Measurements from ENCODE around the gene OLFM2.
"Not testable (repeated sequence)": the region's sequence is repeated elsewhere in the genome, so short reads cannot be mapped to it uniquely, and the experiment has no call there.

OLFM2 gene

DNA sequence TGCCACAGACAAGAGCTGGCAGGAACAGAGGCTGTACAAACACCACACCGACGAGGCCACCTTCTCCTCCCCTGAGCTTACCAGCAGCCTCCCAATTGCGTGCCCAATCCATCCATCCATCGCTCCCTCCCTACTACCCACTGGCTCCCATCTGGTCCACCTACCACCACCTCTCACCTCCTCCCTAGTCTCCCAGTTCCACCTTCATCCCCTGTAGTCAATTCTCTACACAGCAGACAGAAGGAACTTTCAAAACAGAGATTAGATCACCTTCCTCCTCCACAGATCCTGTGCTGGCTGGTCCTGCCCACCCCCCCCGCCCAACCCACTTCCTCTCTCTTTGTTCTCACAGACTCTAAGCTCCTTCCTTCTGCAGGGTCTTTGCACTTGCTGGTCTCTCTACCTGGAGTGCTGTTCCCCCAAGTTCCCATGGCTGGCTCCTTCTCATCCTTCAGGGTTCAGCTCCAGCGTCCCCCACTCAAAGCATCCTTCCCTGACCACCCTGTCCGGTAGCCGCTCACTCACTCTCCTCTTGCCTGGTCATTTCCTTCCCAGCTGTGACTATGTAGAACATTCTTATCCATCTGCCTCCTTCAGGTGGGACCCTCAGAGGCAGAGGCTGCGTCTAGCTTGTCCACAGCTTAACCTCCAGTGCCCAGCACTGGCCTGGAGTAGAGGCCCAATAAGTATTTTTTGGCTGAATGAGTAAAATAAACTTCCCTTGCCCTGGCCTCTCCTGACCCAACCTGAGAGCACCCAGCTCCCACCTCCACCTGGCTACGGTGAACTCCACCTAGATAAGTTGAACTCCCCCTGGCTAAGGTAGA lies 78.2 kb downstream of the OLFM2 start:
- DNase-seq, result no peak

DNA sequence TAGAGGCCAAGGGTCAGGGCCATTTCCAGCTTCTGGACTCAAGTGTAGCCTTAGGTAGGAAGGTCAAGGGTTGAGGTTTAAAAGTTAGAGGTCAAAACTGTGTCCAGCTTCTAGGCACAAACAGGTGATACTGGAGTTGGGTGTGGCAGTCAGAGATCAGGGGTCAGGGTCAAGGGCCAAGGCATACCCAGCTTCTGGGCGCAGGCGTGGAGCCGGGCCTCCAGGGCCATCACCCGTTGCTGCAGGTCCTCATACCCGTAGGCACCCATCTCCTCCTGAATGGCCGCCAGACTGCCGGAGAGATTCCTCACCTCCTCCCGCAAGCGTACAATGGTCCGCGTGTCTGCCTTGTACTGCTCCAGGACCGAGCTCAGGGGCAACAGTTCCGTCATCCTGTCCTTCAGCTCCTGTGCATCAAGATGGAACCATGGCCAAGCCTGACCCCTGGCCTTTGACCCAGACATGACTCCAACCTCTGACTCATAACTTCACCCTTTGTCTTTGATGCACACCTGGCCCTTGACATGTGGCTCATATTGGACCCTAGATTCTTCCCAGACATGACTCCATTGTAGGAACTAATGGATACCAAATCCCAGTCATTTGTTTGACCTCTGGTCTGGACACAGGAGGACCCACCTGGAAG lies 79.1 kb downstream of the OLFM2 start:
- no peak for DNase-seq

DNA sequence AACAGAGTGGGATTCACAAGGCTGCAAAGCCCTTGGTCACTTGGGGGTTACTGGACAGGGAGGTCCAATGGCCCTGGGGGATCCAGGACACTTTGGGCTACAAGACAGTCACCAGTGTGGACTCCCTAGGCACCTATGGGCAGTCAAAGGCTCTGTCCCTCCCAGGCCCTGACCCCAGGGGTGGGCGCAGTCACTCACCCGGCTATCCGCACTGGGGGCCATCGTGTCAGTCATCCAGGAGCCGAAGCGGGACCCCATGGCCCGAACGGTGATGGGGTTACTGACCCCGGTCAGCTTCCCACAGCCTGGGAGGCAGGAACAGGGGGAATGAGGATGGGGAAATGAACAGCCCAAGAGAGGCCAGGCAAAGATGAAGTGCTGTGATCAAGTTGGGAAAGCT lies 79.7 kb downstream of the OLFM2 start:
- DNase-seq, result no peak

DNA sequence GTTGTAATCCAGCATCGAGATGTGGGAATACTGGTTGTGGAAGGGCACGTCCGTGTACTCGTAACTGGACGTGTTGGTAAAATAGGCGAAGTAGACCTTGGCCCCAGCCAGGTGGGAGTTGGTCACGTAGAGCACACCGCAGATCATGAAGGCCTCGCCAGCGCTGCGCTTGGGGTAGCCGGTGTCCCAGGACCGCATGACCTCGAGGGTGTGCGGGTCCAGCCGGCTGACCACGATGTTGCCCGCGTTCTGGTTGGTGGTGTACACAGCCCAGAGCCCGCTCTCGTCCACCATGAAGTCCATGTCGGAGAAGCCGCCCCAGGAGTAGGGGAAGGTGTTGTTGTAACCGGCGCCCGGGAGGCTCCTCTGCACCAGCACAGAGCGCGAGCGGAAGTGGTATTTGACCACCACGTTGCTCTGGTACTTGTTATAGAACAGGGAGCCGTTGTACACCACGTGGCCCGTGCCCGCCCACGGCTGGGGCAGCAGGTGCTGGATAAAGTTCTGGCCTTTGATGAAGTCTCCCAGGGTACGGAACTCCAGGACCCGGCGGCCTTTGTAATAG lies 82.0 kb downstream of the OLFM2 start:
- no peak for DNase-seq

DNA sequence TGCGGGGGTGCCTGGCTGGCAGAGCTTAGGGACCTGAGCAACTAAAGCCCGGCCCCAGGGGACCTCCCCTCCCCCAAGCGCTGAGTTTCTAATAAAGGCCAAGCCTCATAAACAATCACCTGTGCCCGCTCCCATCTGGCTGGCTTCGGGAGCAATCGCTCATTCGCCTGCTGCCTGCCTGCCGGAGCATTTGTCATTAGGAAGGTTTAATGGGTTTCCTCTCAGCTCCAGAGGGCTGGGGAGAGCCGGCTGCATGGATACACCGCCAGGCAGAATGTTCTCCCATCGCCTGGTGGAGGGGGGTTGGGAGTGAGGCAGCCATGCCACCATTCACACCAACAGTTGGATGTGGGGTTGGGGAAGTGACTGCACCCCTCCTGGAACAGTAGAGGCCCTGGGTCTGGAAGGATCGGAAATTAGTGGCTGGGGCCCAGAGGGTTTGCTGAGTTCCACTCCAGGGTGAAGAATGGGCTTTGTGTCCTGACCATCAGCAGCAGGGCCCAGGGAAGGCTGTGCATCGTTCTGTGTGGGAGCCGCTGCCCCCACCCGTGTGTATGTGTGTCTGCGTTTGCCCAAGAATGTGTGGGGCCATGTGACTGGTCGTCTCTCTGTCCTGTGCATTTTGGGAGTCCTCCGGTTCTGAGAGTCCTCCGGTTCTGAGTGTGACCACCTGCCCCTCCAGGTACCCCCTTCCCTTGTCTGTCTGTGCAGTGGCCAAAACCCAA lies 85.9 kb downstream of the OLFM2 start:
- DNase-seq, result no peak

DNA sequence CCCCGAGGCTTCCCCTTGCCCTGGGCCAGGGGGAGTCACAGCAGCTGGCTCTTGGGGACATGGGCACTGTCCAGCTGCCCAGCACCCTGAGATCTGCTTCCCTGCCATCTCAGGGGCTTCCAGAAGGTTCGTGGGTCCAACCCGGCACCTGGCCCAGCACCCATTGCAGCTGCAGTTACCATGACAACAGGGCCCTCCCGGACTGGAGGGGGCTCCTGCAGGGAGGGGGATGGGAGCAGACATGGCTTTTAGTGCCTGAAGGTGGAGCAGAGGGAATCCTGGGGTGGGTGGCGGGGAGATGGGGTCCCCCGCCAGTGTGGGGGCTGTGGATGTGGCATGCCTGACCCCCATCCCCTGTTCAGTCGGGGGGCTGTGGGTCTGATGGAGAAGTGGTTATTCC lies 86.5 kb downstream of the OLFM2 start:
- DNase-seq, result no peak

DNA sequence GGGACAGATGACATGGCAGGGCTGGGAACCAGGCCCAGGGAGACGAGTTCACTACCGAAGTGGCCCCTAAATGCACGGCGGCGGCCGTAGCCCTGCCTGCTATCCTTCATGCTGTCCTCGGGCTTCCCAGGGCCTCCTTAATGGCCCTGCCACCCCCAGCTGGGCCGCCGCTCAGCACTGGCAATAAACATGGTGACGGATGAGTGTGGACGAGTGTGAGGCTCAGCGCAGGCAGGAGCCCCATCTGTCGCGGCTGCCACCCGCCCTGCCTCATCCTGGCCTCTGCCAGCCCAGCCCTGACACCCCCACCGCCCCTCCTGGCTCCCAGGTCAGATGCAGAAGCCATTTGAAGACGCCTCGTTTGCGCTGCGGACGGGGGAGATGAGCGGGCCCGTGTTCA lies 87.6 kb downstream of the OLFM2 start:
- no peak for DNase-seq

DNA sequence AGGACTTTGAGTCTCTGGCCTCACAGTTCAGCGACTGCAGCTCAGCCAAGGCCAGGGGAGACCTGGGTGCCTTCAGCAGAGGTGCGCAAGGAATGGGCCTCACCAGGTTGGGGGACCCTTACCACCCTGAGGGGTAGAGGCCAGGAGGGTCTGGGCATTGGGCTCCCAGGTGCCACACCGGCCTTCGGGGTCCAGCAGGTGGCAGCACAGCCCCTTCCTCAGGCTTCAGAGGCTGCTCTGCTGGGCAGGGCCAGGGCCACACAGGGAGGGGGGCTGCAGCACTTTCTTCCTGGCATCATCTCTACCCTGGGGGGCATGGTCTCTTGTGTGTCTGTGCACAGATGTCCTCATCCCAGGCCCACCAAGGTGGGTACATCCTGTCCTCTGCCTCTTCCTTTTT lies 88.3 kb downstream of the OLFM2 start:
- peak; percentile 42 to 44 for DNase-seq

DNA sequence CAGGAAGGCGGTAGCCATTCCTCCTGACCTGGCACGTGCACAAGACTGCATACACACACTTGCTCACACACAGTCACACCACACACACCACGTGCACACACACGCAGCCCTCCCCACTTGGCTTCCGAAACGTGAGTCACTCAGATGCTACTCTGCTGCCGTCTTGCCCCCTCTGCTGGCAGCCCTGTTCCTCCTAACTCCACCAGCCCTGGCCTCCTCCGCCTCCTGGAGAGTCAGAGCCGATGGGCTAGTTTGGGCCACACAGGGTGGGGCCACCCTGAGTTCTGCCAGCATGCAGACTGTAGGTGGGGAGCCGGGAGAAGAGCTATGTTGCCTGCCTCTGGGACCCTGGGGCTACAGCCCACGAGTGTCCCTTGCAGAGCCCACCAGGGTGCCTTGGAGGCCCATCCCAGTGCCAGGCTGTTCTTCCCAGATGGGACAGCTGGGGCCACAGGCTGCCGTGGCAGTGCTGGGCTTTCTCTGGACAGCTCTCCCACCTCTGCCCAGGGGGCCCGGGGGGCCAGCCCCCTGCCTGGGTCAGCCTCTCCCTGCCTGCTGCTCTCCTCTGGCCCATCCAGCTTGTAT lies 89.1 kb downstream of the OLFM2 start:
- DNase-seq, result peak; percentile 25 to 42

DNA sequence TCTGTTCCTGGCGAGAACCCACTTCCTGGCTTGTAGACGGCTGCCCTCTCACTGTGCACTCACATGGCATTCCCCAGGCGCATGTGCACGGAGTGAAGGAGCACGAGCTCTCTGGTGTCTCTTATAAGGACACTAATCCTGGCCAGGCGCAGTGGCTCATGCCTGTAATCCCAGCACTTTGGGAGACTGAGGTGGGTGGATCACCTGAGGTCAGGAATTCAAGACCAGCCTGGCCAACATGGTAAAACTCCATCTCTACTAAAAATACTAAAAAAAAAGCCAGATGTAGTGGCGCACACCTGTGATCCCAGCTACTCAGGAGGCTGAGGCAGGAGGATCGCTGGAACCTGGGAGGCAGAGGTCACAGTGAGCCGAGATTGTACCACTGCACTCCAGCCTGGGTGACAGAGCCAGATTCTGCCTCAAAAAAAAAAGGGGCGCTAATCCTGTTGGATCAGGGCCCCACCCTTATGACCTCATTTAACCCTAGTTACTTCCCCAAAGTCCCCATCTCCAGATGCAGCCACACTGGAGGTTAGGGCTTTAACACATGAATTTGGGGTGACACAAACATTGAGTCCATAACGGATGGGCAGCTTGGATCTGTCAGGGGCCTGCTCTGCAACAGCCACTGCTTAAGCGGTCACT lies 92.6 kb downstream of the OLFM2 start:
- not testable (repeated sequence) for DNase-seq

DNA sequence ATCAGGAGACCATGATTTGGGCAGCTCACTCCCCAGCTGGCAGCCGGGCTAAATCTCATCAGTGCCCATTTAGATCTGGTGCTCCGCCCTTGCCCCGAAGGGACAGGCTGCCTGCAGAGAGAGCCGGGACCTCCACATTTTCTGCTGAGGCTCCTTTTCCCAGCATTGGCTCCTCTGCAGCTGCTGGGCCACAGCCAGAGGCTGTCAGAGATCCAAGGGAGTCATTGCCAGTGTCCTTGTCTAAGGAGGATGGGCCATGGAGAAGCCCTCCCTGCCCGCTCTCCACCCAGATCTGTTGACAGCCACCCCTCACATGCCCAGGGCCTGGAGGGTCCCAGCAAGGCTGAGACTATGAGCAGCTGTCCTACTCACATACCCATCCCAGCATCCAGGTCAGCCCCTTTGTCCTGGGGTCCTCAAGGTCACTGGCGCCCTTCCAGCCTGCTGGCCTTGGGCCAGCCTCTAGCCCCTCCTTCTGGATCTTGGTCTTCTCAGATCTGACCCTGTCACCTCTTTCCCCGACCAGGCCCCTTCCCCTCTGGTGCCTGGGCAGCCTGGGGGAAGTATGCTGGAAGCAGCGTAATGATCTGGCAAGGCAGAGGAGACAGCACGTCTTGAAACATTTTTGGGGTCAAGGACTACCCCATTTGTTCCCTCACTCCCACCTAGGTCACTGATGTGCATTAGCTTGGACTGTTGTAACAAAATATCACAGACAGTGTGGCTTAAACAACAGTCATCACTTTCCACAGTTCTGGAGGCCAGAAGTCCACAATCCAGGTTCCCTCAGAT lies 93.3 kb downstream of the OLFM2 start:
- no peak for DNase-seq

DNA sequence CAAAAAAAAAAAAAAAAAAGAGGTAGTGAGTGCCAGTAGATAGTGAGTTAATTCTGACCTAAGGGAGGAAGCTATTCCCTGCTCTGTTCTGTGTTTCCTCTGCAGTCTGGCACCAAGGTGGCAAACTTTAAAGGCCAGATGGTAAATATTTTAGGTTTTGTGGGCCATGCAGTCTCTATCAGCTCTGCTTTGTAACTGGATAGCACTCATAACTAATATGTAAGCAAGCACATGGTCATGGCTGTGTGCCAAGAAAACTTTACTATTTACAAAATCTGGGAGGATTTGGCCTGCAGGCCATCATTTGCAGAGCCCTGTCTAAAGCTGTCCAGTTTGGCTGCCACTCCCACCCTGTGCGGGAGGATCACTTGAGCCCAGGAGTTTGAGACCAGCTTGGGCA lies 96.9 kb downstream of the OLFM2 start:
- DNase-seq, result no peak

DNA sequence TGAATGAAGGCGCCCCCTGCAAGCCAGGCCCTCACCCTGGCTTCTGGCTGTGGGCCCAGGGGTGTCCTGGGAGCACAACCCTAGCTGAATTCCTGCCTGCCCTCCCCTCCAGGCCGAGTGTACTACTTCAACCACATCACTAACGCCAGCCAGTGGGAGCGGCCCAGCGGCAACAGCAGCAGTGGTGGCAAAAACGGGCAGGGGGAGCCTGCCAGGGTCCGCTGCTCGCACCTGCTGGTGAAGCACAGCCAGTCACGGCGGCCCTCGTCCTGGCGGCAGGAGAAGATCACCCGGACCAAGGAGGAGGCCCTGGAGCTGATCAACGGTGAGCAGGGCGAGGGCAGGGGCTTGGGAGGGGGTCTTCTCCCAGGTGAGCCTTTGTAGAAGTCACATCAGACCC lies 98.0 kb downstream of the OLFM2 start:
- DNase-seq, result no peak

DNA sequence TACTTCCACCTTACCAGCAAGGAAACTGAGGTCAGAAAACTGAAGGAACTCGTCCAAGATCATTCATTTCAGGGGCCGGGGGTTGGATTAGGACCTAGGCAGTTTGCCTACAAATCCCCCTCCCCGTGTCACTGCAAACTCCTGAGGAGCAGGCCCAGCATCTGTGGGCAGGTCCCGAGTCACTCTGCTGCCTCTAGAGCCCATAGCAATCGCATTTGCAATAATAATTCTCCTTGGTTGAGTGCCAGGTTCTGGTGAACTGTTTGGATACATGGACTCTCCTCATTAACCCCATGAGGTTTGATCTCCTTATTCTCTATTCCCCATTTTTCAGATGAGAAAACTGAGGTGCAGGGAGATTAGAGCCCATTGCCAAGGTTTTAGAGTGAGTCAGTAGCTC lies 100.3 kb downstream of the OLFM2 start:
- no peak for DNase-seq

DNA sequence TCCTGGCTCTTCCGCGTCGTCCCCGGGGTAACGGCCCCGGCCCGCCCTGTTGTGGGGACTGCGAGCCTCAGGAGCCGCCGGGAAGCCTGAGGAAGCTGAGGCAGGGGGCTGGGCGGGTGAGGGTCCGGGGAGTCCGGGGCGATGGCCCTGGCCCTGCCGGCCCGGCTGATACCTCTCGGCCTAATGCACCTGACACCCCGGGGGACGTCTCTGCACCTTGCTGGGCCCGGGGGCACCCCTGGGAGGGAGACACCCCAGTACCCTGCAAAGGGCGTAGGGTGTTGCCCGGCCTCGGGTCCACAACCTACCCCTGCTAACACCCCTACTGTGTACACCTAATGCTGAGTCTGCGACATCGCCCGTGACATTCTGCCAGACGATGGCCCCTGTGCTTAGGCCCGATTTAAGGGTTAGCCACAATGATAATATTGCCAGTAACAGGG lies 100.8 kb downstream of the OLFM2 start:
- no peak for DNase-seq

DNA sequence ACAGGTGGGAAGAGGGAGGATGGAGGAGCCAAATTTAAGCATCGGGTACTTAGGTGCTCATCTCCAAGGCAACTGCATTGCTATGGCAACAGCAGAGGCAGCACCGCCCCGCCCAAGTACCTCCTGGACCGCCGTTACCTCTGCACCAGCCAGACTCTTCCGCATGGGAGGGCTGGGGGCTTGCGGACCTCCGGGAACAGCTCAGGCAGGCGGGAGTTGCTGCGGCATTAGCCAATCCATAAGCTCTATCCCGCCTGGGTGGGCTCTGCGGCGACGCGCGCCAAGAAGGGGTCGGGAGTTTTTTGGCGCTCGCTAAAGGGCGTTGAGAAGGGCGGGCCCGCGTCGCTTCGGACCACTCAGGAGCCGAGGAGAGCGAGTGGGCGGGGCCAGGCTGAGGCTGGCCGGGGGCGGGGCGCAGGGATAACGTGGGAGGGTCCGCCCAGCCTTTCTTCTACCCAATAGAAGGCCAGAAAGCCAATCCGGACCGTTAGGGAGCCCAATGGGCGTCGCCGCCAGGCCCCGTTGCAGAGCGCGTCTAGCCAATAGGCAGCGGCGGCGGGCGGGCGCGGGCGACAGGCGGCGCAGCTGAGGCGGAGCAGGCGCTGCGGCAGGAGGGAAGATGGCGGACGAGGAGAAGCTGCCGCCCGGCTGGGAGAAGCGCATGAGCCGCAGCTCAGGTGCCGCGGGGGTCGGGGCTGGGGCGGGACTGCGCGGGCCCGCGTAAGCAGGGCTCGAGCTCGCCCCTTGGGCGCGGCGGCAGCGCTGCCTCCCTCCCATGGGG lies 101.4 kb downstream of the OLFM2 start, which contains the start of gene PIN1:
Gene PIN1, plus strand, starts transcription at position 593 of the 781 bp plus-strand sequence. Its CDS starts 27 bp downstream, at position 620.
- peak; percentile 99 for DNase-seq

DNA sequence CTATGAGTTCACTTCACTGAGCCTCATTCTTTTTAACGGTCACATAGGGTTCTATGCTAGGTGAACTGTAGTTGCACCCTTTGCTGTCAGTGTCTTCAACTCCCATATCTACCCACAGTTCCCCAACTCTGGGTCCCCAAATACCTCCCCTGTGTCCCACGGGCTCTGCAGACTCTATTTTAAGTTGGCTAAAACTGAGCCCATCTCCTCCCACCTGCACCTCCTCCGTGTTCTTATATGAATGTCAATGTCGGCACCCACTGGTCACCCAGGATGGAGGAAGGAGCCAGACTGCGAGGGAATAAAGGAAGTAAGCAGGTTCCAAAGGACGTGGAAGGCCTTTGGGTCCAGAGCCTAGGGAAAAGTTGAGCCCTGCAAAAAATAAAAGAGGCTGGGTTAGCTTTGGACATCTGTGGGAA lies 102.0 kb downstream of the OLFM2 start:
- no peak for DNase-seq

DNA sequence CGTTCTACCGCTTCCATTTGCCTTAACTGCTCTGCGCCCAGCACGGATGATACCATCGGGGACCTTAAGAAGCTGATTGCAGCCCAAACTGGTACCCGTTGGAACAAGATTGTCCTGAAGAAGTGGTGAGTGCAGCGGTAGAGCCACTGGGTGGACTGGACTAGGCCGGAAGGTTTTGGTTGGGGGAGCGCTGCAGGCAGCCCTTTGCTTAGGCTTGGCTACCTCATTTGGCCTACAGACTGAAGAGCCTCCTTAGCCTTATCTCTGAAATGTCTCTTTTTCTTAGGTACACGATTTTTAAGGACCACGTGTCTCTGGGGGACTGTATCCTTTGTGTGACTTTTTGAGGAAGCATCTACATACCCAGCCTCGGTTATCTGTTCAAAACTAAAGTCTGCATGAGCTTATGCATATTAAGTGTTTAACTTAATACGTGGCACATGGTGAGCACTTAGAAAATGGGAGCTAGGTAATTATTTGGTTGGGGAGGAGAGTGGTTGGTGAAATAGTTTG lies 107.7 kb downstream of the OLFM2 start:
- DNase-seq, result no peak

DNA sequence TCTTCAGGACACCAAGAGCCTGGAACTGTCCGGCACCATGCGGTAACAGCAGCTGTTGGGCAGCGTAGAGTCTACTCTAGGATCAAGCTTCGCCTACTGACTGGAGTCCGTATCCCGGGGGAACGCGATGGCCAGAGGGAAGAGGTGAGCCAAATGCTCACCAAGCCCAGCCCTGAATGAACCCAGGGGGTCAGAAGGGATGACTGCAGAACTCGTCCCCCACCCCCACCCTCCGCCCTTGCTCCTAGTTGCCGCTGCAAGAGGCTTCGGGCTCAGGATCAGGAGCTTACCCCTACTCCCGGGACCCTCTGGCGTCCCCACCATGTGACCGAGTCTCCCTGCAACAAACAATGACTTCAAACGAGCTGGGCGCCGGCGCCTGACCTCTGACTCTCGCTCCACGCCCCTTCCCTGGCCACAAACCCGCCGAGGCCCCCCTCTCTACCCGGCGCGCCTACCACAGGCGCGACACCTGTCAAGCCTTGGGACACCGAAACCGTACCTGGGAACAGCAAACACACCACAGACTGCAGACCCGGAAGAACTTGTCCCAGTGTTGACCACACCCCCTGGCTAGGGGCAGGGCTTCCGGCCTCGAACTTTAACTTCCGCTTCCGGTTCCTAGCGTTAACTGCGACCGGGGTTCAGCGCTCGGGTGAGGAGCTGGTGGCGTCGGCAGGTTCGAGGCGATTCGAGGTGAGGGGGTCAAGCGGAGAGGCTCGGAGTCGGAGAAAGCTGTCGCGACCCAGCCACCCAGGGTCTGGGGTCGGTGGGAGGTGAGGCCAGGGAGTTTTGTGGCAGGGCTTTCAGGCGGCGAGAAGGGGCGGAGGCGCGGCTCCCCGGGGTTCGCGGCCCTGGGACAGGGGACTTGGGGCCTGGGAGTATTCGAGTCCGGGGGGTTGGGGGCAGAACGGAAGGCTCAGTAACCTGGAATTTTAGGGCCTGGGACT lies 108.8 kb downstream of the OLFM2 start, which contains the start of gene UBL5:
Gene UBL5, plus strand, starts transcription at position 630 of the 950 bp plus-strand sequence. CDS start 420 bp downstream, outside the sequence.
- DNase-seq, result peak; percentile 86
